Endometrial microvascular endothelial cells (primary cell): ENCODE measurements around the gene ITGA2B. TPM values are rescaled to one million over a fixed set of nuclear protein-coding genes. Genes with fewer than 3 reads are reported as not detected.
"Not testable (repeated sequence)": the region's sequence is repeated elsewhere in the genome, so short reads cannot be mapped to it uniquely, and the experiment has no call there.

ENCODE experiments used
- in situ Hi-C: cut with HindIII; loops from 2 replicates; pipeline ENCODE4 v1.10.0; 2017; ENCODE audit warnings: low sequenced_read_pairs, low pct_unique_long_range_greater_than_20kb; ENCODE audit errors: inconsistent ontology term
- total RNA-seq: library from RNA; depleted of rRNA; stranded (reverse); fragments of >200 nt; gene quantifications from one replicate; pipeline ENCODE4 v1.2.3, GENCODE V29; 2015; ENCODE audit errors: inconsistent ontology term

The ITGA2B gene
- total RNA-seq, 1 donor from 2014 or later = 0.46 TPM

- in situ Hi-C loops = no loop called here
Observed at GRCh38 chr17:44396946-44397345, 7.5 kb upstream of the ITGA2B start.

- in situ Hi-C loops = no loop called here
Observed at GRCh38 chr17:44394833-44395232, 5.4 kb upstream of the ITGA2B start.

- in situ Hi-C loops = not testable (repeated sequence)
Observed at GRCh38 chr17:44394112-44394511, 4.7 kb upstream of the ITGA2B start.

- in situ Hi-C loops = no loop called here
Observed at GRCh38 chr17:44390250-44390870, 911 bp upstream of the ITGA2B start.

GRCh38 chr17:44389723-44390202 is 314 bp upstream of the ITGA2B start:
- in situ Hi-C loops = no loop called here

- in situ Hi-C loops = no loop called here
Observed at GRCh38 chr17:44387804-44388203, 1.6 kb downstream of the ITGA2B start.

- in situ Hi-C loops = no loop called here
Observed at GRCh38 chr17:44386182-44386525, 3.3 kb downstream of the ITGA2B start.

GRCh38 chr17:44385287-44386181 is 3.9 kb downstream of the ITGA2B start:
- in situ Hi-C loops = no loop called here

- in situ Hi-C loops = no loop called here
Observed at GRCh38 chr17:44384823-44385286, 4.6 kb downstream of the ITGA2B start.

- in situ Hi-C loops = no loop called here
Observed at GRCh38 chr17:44384281-44384822, 5.1 kb downstream of the ITGA2B start.

- in situ Hi-C loops = no loop called here
Observed at GRCh38 chr17:44383861-44384260, 5.6 kb downstream of the ITGA2B start.

- in situ Hi-C loops = no loop called here
Observed at GRCh38 chr17:44383363-44383762, 6.1 kb downstream of the ITGA2B start.

- in situ Hi-C loops = no loop called here
Observed at GRCh38 chr17:44382917-44383316, 6.5 kb downstream of the ITGA2B start.

GRCh38 chr17:44381810-44382305 is 7.6 kb downstream of the ITGA2B start:
- in situ Hi-C loops = no loop called here

- in situ Hi-C loops = no loop called here
Observed at GRCh38 chr17:44380767-44381166, 8.7 kb downstream of the ITGA2B start.

- in situ Hi-C loops = no loop called here
Observed at GRCh38 chr17:44379887-44380286, 9.6 kb downstream of the ITGA2B start.

- in situ Hi-C loops = no loop called here
Observed at GRCh38 chr17:44378171-44378705, 11.2 kb downstream of the ITGA2B start.

GRCh38 chr17:44376779-44377178 is 12.7 kb downstream of the ITGA2B start:
- in situ Hi-C loops = no loop called here

- in situ Hi-C loops = no loop called here
Observed at GRCh38 chr17:44376124-44376523, 13.3 kb downstream of the ITGA2B start.
